Measurements from ENCODE around the gene TMEM130. TPM values are rescaled to one million over a fixed set of nuclear protein-coding genes. Genes with fewer than 3 reads are reported as not detected.

Gene TMEM130
- total RNA-seq, result 22.6 TPM

GRCh38 chr7:98869597-98870120 lies at the start of gene TMEM130:
TSS of gene TMEM130 (minus strand) at chr7:98870014. CDS start at chr7:98869861, 153 bp downstream.

GRCh38 chr7:98878365-98879197 lies 8.8 kb upstream of the TMEM130 start, which contains the start of gene TRRAP:
TSS of gene TRRAP (plus strand) at chr7:98878532. CDS start at chr7:98881151, 2,619 bp downstream.

Small RNA genes within 50 kb of the gene (small RNA-seq; reads per million reads assigned to genes)
- 175 reads per million, percentile 97 among the genes with 10 or more reads in this experiment for gene MIR3609

Other genes starting within 250 kb of the TMEM130 start
- gene TRRAP, start 8.5 kb upstream of the TMEM130 start, total RNA-seq, result 27.2 TPM

Measured in diencephalon (tissue), 1 donor.